Measurements from ENCODE around the gene PCDHB8.
"Not testable (repeated sequence)": the region's sequence is repeated elsewhere in the genome, so short reads cannot be mapped to it uniquely, and the experiment has no call there.

The PCDHB8 gene

DNA sequence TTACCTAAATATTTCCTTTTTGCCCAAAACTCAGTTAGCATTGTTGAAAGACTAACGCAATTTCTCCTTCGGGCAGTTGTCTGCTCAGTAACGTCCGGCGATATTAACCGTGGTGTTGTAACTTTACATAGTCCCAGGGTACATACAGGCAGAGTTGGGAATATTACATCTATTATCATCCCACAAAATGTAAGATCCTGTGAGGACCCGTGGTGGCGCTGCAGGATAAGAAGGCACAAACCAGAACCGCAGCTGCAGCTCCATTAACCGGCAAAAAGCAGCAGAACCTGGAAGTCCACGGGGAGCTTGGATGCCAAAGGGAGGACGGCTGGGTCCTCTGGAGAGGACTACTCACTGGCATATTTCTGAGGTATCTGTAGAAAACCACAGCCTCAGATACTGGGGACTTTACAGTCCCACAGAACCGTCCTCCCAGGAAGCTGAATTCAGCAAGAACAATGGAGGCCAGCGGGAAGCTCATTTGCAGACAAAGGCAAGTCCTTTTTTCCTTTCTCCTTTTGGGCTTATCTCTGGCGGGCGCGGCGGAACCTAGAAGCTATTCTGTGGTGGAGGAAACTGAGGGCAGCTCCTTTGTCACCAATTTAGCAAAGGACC, at the start of gene PCDHB8:
PCDHB8 (plus strand) TSS at position 214 of the 615 bp plus-strand sequence; CDS start at position 459, 245 bp downstream.
- DNase-seq: peak; percentile 62

DNA sequence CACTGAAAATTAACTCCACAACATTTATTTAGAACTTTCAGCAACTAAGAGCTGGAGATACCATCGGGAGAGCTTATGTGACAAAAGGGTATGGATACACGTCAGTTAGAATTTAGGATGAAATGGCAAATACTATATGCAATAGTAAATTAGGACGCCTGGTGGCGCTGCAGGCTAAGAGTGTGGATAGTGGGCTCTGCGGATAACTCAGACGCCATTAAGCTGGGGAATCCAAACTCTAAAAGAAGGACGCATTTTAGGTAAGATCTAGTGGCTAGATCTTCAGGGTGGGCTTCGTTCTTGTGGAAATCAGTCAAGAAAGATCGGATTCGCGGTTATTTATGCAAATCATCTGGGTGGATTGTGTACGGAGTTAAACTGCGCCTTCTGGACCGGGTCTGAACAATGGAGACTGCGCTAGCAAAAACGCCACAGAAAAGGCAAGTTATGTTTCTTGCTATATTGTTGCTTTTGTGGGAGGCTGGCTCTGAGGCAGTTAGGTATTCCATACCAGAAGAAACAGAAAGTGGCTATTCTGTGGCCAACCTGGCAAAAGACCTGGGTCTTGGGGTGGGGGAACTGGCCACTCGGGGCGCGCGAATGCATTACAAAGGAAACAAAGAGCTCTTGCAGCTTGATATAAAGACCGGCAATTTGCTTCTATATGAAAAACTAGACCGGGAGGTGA, 42.4 kb upstream of the PCDHB8 start, which contains the start of gene PCDHB5:
PCDHB5 (plus strand) TSS at position 177 of the 688 bp plus-strand sequence; CDS start at position 406, 229 bp downstream.
- DNase-seq: peak; percentile 75

DNA sequence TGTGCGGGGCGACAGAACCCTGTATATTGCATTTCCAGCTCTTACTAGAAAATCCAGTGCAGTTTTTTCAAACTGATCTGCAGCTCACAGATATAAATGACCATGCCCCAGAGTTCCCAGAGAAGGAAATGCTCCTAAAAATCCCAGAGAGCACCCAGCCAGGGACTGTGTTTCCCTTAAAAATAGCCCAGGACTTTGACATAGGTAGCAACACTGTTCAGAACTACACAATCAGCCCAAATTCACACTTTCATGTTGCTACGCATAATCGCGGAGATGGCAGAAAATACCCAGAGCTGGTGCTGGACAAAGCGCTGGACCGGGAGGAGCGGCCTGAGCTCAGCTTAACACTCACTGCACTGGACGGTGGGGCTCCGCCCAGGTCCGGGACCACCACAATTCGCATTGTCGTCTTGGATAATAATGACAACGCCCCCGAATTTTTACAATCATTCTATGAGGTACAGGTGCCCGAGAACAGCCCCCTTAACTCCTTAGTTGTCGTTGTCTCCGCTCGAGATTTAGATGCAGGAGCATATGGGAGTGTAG, 41.8 kb upstream of the PCDHB8 start:
- no peak for DNase-seq

DNA sequence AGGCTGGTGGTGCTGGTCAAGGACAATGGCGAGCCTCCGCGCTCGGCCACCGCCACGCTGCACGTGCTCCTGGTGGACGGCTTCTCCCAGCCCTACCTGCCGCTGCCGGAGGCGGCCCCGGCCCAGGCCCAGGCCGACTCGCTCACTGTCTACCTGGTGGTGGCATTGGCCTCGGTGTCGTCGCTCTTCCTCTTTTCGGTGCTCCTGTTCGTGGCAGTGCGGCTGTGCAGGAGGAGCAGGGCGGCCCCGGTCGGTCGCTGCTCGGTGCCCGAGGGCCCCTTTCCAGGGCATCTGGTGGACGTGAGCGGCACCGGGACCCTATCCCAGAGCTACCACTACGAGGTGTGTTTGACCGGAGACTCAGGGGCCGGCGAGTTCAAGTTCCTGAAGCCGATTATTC, 40.2 kb upstream of the PCDHB8 start:
- not testable (repeated sequence) for DNase-seq

DNA sequence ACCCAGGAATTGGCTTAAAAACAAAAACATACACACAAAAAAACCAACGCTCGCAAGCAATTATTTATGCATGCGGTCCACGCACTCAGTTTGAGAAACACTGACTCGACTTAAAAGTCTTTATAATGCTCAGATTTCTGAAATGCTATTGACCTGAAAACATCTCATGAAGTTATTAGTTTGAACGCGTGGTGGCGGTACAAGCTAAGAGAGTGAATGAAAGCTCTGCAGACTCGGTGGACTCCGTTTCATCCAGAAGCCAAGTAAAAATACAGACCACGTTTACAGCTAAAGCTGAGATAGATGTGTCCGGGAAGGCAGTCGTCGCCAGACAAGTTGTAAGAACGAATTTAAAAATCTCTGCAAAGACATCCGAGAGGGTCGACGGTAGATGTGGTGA, 27.8 kb upstream of the PCDHB8 start, which contains the start of gene PCDHB6:
PCDHB6 (plus strand) TSS at position 246 of the 400 bp plus-strand sequence. CDS start 201 bp downstream, outside the sequence.
- peak; percentile 70 for DNase-seq

DNA sequence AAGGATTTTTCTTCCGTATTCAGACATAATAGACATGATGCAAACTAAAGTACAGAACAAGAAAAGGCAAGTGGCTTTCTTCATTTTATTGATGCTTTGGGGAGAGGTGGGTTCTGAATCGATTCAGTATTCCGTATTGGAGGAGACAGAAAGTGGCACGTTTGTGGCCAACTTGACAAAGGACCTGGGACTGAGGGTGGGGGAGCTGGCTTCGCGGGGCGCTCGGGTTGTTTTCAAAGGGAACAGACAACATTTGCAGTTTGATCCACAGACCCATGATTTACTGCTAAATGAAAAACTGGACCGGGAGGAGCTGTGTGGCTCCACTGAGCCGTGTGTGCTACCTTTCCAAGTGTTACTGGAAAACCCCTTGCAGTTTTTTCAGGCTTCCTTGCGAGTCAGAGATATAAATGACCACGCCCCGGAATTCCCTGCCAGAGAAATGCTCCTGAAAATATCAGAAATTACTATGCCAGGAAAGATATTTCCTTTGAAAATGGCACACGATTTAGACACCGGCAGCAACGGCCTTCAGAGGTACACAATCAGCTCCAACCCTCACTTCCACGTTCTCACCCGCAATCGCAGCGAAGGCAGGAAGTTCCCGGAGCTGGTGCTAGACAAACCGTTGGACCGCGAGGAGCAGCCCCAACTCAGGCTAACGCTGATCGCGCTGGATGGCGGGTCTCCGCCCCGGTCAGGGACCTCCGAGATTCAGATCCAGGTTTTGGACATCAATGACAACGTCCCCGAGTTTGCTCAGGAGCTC, 27.2 kb upstream of the PCDHB8 start:
- DNase-seq: peak; percentile 34

DNA sequence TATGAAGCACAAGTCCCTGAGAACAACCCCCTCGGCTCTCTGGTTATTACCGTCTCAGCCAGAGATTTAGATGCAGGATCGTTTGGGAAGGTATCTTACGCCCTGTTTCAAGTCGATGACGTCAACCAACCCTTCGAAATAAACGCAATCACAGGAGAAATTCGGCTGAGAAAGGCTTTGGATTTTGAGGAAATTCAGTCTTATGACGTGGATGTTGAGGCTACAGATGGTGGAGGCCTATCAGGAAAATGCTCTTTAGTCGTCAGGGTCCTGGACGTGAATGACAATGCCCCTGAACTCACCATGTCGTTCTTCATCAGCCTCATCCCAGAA, 26.6 kb upstream of the PCDHB8 start:
- DNase-seq: peak; percentile 33

DNA sequence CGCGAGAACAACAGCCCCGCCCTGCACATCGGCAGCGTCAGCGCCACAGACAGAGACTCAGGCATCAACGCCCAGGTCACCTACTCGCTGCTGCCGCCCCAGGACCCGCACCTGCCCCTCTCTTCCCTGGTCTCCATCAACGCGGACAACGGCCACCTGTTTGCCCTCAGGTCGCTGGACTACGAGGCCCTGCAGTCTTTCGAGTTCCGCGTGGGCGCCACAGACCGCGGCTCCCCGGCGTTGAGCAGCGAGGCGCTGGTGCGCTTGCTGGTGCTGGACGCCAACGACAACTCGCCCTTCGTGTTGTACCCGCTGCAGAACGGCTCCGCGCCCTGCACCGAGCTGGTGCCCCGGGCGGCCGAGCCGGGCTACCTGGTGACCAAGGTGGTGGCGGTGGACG, 26.0 kb upstream of the PCDHB8 start:
- DNase-seq: not testable (repeated sequence)

DNA sequence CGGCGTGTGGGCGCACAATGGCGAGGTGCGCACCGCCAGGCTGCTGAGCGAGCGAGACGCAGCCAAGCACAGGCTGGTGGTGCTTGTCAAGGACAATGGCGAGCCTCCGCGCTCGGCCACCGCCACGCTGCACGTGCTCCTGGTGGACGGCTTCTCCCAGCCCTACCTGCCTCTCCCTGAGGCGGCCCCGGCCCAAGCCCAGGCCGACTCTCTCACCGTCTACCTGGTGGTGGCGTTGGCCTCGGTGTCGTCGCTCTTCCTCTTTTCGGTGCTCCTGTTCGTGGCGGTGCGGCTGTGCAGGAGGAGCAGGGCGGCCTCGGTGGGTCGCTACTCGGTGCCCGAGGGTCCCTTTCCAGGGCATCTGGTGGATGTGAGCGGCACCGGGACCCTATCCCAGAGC, 25.5 kb upstream of the PCDHB8 start:
- DNase-seq: not testable (repeated sequence)

DNA sequence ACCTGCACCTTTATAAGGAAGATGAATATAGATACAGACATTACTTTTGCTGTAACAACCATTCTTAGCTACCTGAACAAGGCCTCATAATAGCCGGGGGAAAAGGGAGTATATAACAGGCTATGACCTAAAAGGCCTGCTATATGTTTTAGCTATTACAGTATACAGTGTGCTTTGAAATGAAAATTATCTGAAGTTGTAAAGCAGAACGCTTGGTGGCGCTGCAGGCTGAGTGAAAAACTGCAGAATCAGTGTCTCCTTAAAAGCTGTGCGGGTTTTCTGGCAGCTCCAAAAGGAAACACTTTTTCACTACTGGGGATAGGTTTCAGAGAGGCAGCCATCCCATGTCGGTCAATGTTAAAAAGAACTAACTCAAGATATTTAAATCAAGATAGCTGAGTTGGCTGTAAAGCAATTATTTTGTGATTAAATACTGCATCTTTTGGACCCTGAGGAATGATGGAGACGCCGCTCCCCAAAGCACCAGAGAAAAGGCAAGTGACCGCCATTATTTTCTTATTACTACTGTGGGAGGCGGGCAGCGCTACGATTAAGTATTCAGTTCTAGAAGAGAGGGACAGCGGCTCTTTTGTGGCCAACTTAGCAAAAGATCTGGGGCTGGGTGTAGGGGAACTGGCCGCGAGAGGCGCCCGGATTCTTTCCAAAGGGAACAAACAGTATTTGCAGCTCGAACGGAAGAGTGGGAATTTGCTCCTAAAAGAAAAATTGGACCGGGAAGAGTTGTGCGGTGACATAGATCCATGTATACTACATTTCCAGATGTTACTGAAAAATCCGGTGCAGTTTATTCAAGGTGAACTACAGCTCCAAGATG, 21.8 kb upstream of the PCDHB8 start:
- peak; percentile 29 for DNase-seq

DNA sequence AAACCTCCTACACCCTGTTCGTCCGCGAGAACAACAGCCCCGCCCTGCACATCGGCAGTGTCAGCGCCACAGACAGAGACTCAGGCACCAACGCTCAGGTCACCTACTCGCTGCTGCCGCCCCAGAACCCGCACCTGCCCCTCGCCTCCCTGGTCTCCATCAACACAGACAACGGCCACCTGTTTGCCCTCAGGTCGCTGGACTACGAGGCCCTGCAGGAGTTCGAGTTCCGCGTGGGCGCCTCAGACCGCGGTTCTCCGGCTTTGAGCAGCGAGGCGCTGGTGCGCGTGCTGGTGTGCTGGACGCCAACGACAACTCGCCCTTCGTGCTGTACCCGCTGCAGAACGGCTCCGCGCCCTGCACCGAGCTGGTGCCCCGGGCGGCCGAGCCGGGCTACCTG, 20.2 kb upstream of the PCDHB8 start:
- not testable (repeated sequence) for DNase-seq

DNA sequence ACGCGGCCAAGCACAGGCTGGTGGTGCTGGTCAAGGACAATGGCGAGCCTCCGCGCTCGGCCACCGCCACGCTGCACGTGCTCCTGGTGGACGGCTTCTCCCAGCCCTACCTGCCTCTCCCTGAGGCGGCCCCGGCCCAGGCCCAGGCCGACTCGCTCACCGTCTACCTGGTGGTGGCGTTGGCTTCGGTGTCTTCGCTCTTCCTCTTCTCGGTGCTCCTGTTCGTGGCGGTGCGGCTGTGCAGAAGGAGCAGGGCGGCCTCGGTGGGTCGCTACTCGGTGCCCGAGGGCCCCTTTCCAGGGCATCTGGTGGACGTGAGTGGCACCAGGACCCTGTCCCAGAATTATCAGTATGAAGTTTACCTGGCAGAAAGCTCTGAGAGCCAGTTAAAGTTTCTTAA, 19.7 kb upstream of the PCDHB8 start:
- DNase-seq: not testable (repeated sequence)

DNA sequence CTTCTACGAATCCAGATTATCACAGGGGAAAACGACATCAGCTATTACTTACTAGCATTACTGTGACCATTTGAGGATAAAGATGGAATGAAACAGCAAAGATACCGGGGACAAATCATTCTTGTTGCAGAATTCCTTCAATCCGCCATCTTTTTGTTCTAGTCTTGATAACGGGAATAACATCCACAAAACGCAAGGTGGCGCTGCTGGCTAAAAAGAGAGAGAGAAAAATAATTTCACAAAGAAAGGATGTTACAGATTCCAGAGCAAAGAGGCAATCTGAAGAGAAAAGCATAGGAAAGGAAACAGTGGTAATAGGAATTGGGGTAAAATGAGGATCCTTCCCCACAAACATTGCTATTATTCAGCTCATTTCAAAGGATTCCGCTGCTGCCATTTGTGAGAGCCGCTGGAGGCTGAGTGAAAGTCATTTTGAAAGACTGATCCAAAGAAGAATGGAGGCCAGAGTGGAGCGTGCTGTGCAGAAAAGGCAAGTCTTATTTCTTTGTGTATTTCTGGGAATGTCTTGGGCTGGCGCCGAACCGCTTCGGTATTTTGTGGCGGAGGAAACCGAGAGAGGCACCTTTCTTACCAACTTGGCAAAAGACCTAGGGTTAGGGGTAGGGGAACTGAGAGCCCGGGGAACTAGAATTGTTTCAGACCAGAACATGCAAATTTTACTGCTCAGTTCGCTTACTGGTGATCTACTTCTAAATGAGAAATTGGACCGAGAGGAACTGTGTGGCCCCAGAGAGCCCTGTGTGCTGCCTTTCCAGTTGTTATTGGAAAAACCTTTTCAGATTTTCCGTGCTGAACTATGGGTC, 5.0 kb upstream of the PCDHB8 start, which contains the start of gene PCDHB7:
PCDHB7 (plus strand) TSS at position 264 of the 824 bp plus-strand sequence; CDS start at position 456, 192 bp downstream.
- DNase-seq: peak; percentile 73

DNA sequence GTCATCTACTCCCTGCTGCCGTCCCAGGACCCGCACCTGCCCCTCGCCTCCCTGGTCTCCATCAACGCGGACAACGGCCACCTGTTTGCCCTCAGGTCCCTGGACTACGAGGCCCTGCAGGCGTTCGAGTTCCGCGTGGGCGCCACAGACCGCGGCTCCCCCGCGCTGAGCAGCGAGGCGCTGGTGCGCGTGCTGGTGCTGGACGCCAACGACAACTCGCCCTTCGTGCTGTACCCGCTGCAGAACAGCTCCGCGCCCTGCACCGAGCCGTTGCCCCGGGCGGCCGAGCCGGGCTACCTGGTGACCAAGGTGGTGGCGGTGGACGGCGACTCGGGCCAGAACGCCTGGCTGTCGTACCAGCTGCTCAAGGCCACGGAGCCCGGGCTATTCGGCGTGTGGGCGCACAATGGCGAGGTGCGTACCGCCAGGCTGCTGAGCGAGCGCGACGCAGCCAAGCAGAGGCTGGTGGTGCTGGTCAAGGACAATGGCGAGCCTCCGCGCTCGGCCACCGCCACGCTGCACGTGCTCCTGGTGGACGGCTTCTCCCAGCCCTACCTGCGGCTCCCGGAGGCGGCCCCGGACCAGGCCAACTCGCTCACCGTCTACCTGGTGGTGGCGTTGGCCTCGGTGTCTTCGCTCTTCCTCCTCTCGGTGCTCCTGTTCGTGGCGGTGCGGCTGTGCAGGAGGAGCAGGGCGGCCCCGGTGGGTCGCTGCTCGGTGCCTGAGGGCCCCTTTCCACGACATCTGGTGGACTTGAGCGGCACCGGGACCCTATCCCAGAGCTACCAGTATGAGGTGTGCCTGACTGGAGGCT, 3.1 kb upstream of the PCDHB8 start:
- DNase-seq: not testable (repeated sequence)

DNA sequence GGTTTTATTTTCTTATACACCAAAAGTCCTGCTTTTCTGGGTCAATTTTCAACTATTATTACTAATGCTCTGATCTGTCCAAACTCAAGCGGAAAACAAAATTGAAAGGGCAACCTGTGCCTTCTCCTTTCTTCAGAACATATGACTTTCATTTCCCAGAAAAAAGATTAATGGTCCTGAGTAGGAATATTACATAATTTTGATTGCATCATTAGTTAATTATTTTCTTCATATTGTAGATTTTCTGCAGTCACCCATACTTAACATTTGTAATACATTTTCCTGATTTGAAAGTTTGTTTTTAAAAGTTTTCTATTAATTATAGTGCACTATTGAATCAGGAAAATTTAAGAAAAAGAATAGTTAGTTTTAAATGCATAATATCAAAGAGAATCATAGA, 1.7 kb upstream of the PCDHB8 start:
- DNase-seq: no peak

DNA sequence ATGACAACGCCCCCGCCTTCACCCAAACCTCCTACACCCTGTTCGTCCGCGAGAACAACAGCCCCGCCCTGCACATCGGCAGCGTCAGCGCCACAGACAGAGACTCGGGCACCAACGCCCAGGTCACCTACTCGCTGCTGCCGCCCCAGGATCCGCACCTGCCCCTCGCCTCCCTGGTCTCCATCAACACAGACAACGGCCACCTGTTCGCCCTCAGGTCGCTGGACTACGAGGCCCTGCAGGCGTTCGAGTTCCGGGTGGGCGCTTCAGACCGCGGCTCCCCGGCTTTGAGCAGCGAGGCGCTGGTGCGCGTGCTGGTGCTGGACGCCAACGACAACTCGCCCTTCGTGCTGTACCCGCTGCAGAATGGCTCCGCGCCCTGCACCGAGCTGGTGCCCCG, 1.8 kb downstream of the PCDHB8 start:
- DNase-seq: not testable (repeated sequence)

DNA sequence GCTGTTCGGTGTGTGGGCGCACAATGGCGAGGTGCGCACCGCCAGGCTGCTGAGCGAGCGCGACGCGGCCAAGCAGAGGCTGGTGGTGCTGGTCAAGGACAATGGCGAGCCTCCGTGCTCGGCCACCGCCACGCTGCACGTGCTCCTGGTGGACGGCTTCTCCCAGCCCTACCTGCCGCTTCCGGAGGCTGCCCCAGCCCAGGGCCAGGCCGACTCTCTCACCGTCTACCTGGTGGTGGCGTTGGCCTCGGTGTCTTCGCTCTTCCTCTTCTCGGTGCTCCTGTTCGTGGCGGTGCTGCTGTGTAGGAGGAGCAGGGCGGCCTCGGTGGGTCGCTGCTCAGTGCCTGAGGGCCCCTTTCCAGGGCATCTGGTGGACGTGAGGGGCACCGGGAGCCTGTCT, 2.3 kb downstream of the PCDHB8 start:
- not testable (repeated sequence) for DNase-seq

DNA sequence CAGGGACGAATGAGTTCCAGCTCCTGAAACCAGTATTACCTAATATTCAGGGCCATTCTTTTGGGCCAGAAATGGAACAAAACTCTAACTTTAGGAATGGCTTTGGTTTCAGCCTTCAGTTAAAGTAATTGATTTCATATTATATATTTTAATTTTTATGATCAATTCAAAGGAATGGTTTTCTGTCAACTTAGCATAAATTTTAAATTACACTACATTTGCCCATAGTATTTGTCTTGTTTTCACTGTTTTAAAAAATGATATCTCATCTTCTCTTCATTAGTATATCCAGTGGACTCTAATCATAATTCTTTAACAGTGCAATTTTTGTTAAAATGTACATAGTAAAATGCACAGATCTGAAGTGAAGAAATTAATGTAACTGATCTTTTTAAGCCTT, 2.7 kb downstream of the PCDHB8 start:
- DNase-seq: no peak

DNA sequence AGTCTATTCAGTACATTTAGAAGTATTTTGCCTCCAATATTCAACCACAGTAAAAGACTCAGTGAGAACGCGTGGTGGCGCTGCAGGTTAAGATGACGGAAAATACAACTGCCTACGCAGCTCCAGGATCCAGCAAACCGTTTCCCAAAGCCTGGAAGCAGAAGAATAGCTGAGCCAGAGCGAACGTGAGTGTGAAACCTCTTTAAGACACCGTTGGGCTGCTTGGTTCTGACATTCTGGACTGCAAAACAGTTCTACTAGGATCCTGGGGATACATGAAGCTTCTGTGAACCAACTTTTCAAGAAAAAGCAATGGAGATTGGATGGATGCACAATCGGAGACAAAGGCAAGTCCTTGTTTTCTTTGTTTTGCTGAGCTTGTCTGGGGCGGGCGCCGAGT, 4.7 kb downstream of the PCDHB8 start, which contains the start of gene PCDHB16:
PCDHB16 (plus strand) TSS at position 140 of the 400 bp plus-strand sequence; CDS start at position 313, 173 bp downstream.
- peak; percentile 78 for DNase-seq

All from DMS53 (cell line).